HepG2 (cell line): ENCODE data around the gene NEURL3. TPM values are rescaled to one million over a fixed set of nuclear protein-coding genes. Genes with fewer than 3 reads are reported as not detected.

Experiments
- ATAD3A ChIP-seq: sonication (generic); formaldehyde crosslinking; IDR thresholded peaks from 2 replicates; pipeline ENCODE4 v1.4.0; 2020; ENCODE audit warnings: missing genetic modification reagents
- ATF5 ChIP-seq: sonication (generic); formaldehyde crosslinking; IDR thresholded peaks from 2 replicates; pipeline ENCODE4 v1.4.0; 2020; ENCODE audit warnings: mild to moderate bottlenecking, low read depth, missing genetic modification reagents
- DNMT3B ChIP-seq: conservative IDR thresholded peaks from 2 replicates; pipeline ENCODE4 v1.6.1; 2016; ENCODE audit warnings: missing biosample characterization, control low read depth
- IRF2 ChIP-seq: IDR thresholded peaks from 2 replicates; pipeline ENCODE4 v1.6.1; 2018; ENCODE audit warnings: missing genetic modification reagents, missing compliant biosample characterization
- MBD4 ChIP-seq: IDR thresholded peaks from 2 replicates; pipeline ENCODE4 v1.6.1; 2012; ENCODE audit warnings: low read length, inconsistent platforms, borderline replicate concordance
- MIER3 ChIP-seq: IDR thresholded peaks from 2 replicates; pipeline ENCODE4 v1.6.1; 2016; ENCODE audit warnings: missing compliant biosample characterization, borderline replicate concordance
- MTF1 ChIP-seq: sonication (generic); formaldehyde crosslinking; IDR thresholded peaks from 2 replicates; pipeline ENCODE4 v1.5.0; 2020; ENCODE audit warnings: missing genetic modification reagents
- NFKB2 ChIP-seq: sonication (generic); formaldehyde crosslinking; IDR thresholded peaks from 2 replicates; pipeline ENCODE4 v1.4.0; 2020; ENCODE audit warnings: missing genetic modification reagents, borderline replicate concordance
- SSRP1 ChIP-seq: IDR thresholded peaks from 2 replicates; pipeline ENCODE4 v1.6.1; 2016; ENCODE audit warnings: control low read depth
- ZBTB8A ChIP-seq: sonication (generic); formaldehyde crosslinking; IDR thresholded peaks from 2 replicates; pipeline ENCODE4 v1.4.0; 2020; ENCODE audit warnings: mild to moderate bottlenecking, low read depth, missing genetic modification reagents, borderline replicate concordance
- ZGPAT ChIP-seq: IDR thresholded peaks from 2 replicates; pipeline ENCODE4 v1.6.1; 2016; ENCODE audit warnings: mild to moderate bottlenecking
- ZNF557 ChIP-seq: sonication (generic); formaldehyde crosslinking; IDR thresholded peaks from 2 replicates; pipeline ENCODE4 v1.4.0; 2020; ENCODE audit warnings: missing genetic modification reagents
- ZNF605 ChIP-seq: sonication (generic); formaldehyde crosslinking; IDR thresholded peaks from 2 replicates; pipeline ENCODE4 v1.8.0; 2022; ENCODE audit warnings: mild to moderate bottlenecking, missing genetic modification reagents
- ZNF788 ChIP-seq: sonication (generic); formaldehyde crosslinking; IDR thresholded peaks from 2 replicates; pipeline ENCODE4 v1.5.0; 2020; ENCODE audit warnings: mild to moderate bottlenecking, missing genetic modification reagents, borderline replicate concordance
- polyA plus RNA-seq, 8 experiments: library from polyadenylated mRNA; depleted of rRNA in 3 of 8; stranded (reverse) in 7 of 8; unstranded in 1 of 8; fragments of >200 nt; fragmentation: Illumina TruSeq in 4 of 8; extraction: Trizol in 4 of 8; gene quantifications; 2 replicates each; pipeline versions ENCODE4 v1.2.1 to v1.2.3, GENCODE V29; 2011 to 2016; ENCODE audit warnings: low read depth in 4 of 8, missing spikeins in 1 of 8, mixed read lengths in 1 of 8; ENCODE audit not compliant: insufficient read depth in 1 of 8
- total RNA-seq, 5 experiments: library from RNA; depleted of rRNA; stranded (reverse); fragments of >200 nt; fragmentation: Illumina TruSeq; extraction: Trizol; gene quantifications; 2 replicates each; pipeline ENCODE4 v1.2.3, GENCODE V29; 2016; ENCODE audit warnings: low read depth in 1 of 5
- TF ChIP-seq, protein P1 (sequence below): sonication (generic); formaldehyde crosslinking; IDR thresholded peaks from 2 replicates; pipeline ENCODE4 v1.4.0; 2020; ENCODE audit warnings: missing genetic modification reagents, borderline replicate concordance
- TF ChIP-seq, protein P2 (sequence below): sonication (generic); formaldehyde crosslinking; conservative IDR thresholded peaks from 2 replicates; pipeline ENCODE4 v1.8.0; 2022; ENCODE audit warnings: missing genetic modification reagents
- TF ChIP-seq, protein P3 (sequence below): sonication (generic); formaldehyde crosslinking; IDR thresholded peaks from 2 replicates; pipeline ENCODE4 v1.5.1; 2020; ENCODE audit warnings: missing genetic modification reagents, mild to moderate bottlenecking, borderline replicate concordance

The NEURL3 gene
- total and polyA plus RNA-seq, 2 of the 13 experiments (the other 11 are each of a cell fraction or from before 2014, with no cell fraction given): 0.16 to 1.2 TPM

DNA sequence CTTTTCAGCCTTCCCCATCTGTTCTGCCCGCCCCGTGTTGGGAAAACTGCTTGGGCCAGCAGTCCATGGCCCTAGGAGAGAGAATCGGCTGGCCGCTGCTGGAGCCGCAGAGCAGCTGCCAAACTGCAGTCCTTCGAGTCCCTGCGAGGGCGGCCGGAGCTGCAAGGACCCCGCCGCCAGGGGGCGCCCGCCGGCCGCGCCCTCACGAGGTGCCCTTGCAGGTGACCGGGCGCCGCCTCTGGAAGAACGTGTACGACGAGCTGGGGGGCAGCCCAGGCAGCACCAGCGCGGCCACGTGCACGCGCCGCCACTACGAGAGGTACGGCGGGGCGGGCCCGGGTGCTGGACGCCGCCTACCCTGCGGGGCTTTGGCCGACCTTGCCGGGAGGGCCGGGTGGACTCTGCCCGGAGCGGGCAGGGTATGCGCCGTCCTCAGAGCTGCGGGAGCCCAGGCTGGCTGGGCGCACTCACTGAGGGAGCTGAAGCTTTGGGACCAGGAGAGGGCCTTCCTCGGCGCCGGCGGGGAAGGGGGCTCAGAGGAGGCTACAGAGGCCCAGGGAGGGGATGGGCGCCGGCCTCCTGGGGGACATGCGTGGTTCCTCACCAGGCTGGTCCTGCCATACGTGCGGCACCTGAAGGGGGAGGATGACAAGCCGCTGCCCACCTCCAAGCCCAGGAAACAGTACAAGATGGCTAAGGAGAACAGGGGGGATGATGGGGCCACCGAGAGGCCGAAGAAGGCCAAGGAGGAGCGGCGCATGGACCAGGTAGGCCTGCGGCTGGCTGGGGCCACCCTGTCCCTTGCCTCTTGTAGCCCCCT lies 45.0 kb upstream of the NEURL3 start (continued):
- TF ChIP-seq ZBTB8A (CRISPR knock-in tag): no peak
- TF ChIP-seq, protein P1, sequence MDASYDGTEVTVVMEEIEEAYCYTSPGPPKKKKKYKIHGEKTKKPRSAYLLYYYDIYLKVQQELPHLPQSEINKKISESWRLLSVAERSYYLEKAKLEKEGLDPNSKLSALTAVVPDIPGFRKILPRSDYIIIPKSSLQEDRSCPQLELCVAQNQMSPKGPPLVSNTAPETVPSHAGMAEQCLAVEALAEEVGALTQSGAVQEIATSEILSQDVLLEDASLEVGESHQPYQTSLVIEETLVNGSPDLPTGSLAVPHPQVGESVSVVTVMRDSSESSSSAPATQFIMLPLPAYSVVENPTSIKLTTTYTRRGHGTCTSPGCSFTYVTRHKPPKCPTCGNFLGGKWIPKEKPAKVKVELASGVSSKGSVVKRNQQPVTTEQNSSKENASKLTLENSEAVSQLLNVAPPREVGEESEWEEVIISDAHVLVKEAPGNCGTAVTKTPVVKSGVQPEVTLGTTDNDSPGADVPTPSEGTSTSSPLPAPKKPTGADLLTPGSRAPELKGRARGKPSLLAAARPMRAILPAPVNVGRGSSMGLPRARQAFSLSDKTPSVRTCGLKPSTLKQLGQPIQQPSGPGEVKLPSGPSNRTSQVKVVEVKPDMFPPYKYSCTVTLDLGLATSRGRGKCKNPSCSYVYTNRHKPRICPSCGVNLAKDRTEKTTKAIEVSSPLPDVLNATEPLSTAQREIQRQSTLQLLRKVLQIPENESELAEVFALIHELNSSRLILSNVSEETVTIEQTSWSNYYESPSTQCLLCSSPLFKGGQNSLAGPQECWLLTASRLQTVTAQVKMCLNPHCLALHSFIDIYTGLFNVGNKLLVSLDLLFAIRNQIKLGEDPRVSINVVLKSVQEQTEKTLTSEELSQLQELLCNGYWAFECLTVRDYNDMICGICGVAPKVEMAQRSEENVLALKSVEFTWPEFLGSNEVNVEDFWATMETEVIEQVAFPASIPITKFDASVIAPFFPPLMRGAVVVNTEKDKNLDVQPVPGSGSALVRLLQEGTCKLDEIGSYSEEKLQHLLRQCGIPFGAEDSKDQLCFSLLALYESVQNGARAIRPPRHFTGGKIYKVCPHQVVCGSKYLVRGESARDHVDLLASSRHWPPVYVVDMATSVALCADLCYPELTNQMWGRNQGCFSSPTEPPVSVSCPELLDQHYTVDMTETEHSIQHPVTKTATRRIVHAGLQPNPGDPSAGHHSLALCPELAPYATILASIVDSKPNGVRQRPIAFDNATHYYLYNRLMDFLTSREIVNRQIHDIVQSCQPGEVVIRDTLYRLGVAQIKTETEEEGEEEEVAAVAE (CRISPR knock-in tag): no peak
- TF ChIP-seq DNMT3B (CRISPR knock-in tag): 0 out of 2 replicates have a peak, but pooled peaks have one; percentile 36
- no peak for TF ChIP-seq ZNF557 (CRISPR knock-in tag)
- peak; percentile 89; the same call in 1 of the 2 replicates for TF ChIP-seq ZNF788 (CRISPR knock-in tag)
- TF ChIP-seq, protein P2, sequence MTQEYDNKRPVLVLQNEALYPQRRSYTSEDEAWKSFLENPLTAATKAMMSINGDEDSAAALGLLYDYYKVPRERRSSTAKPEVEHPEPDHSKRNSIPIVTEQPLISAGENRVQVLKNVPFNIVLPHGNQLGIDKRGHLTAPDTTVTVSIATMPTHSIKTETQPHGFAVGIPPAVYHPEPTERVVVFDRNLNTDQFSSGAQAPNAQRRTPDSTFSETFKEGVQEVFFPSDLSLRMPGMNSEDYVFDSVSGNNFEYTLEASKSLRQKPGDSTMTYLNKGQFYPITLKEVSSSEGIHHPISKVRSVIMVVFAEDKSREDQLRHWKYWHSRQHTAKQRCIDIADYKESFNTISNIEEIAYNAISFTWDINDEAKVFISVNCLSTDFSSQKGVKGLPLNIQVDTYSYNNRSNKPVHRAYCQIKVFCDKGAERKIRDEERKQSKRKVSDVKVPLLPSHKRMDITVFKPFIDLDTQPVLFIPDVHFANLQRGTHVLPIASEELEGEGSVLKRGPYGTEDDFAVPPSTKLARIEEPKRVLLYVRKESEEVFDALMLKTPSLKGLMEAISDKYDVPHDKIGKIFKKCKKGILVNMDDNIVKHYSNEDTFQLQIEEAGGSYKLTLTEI: no peak
- 0 out of 2 replicates have a peak, but pooled peaks have one; percentile 65 for TF ChIP-seq MIER3 (CRISPR knock-in tag)
- TF ChIP-seq IRF2 (CRISPR knock-in tag): peak; percentile 80; the same call in 1 of the 2 replicates
- TF ChIP-seq MTF1 (CRISPR knock-in tag): peak; percentile 40; the same call in 1 of the 2 replicates
- no peak for TF ChIP-seq ATAD3A (CRISPR knock-in tag)
- TF ChIP-seq, protein P3, sequence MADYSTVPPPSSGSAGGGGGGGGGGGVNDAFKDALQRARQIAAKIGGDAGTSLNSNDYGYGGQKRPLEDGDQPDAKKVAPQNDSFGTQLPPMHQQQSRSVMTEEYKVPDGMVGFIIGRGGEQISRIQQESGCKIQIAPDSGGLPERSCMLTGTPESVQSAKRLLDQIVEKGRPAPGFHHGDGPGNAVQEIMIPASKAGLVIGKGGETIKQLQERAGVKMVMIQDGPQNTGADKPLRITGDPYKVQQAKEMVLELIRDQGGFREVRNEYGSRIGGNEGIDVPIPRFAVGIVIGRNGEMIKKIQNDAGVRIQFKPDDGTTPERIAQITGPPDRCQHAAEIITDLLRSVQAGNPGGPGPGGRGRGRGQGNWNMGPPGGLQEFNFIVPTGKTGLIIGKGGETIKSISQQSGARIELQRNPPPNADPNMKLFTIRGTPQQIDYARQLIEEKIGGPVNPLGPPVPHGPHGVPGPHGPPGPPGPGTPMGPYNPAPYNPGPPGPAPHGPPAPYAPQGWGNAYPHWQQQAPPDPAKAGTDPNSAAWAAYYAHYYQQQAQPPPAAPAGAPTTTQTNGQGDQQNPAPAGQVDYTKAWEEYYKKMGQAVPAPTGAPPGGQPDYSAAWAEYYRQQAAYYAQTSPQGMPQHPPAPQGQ: 0 out of 2 replicates have a peak, but pooled peaks have one; percentile 43
- TF ChIP-seq MBD4: no peak
- no peak for TF ChIP-seq ATF5 (CRISPR knock-in tag)
- no peak; the same call in 1 of the 2 replicates for TF ChIP-seq SSRP1 (CRISPR knock-in tag)
- peak; percentile 98 for TF ChIP-seq ZGPAT (CRISPR knock-in tag)
- no peak; the same call in 1 of the 2 replicates for TF ChIP-seq ZNF605 (CRISPR knock-in tag)
- peak; percentile 81; the same call in 1 of the 2 replicates for TF ChIP-seq NFKB2 (CRISPR knock-in tag)
